HCT116 (cell line): ENCODE results near the gene DBX1. TPM values are rescaled to one million over a fixed set of nuclear protein-coding genes. Genes with fewer than 3 reads are reported as not detected.

ENCODE experiments used
- ATAC-seq: fragments of 200-7000 bp; cut with Tn5 transposase; 2 replicates; pipeline ENCODE4 v1.9.1; 2020; ENCODE audit warnings: mild to moderate bottlenecking, moderate library complexity
- BruUV-seq: library from RNA; stranded (reverse); fragments of 400-500 nt; replicated peaks from 2 replicates; lab custom pipeline; 2021; lab: Mats Ljungman, UMichigan
- CTCF ChIA-PET: fragments of 300-600 bp; sonication (Branson Sonifier 250); formaldehyde crosslinking; loops from one replicate; lab custom pipeline; 2021; ENCODE audit warnings: antibody characterized with exemption; lab: Charles Lee
- POLR2A ChIA-PET: fragments of 300-600, 350-600 bp; sonication (Branson Sonifier 250); formaldehyde crosslinking; loops from one replicate; lab custom pipeline; 2021; ENCODE audit warnings: antibody characterized with exemption; lab: Charles Lee
- RAD21 ChIA-PET, 2 experiments: fragments of 300-600 bp; sonication (Branson Sonifier 250); formaldehyde crosslinking; loops; one replicate each; lab custom pipeline; 2023; ENCODE audit warnings: low total read pairs in 2 of 2; ENCODE audit not compliant: uncharacterized antibody in 2 of 2, unreplicated experiment in 2 of 2, low non-redundant PET in 1 of 2; lab: Charles Lee
- DNase-seq: peaks from one replicate; pipeline ENCODE4 v3.0.0-alpha.2; 2010; ENCODE audit warnings: low read depth, low spot score
- H2AFZ ChIP-seq: fragments of 200-600 bp; shearing (Covaris generic), sonication (generic); 2 replicates; pipeline ENCODE4 v1.6.1; 2017; ENCODE audit warnings: low read depth, mixed run types, mixed read lengths, antibody characterized with exemption, low read length; ENCODE audit not compliant: poor library complexity, severe bottlenecking
- H3K27ac ChIP-seq: 2 replicates; pipeline ENCODE4 v1.5.1; 2012; ENCODE audit warnings: low read depth, low read length
- H3K27me3 ChIP-seq: fragments of 200-600 bp; sonication (generic); 2 replicates; pipeline ENCODE4 v1.6.1; 2016; ENCODE audit warnings: mixed run types, low read length, mixed read lengths; ENCODE audit not compliant: insufficient read depth
- H3K36me3 ChIP-seq, 2 experiments: fragments of 200-500 bp in 1 of 2; fragments of 200-600 bp in 1 of 2; sonication (Bioruptor generic) in 1 of 2; sonication (generic) in 1 of 2; 2 replicates each; pipeline versions ENCODE4 v1.5.1 to v1.6.1; 2014 to 2016; ENCODE audit warnings: low read length in 2 of 2, inconsistent platforms in 1 of 2, mixed read lengths in 1 of 2, mixed run types in 1 of 2; ENCODE audit not compliant: insufficient read depth in 2 of 2, control insufficient read depth in 1 of 2
- H3K4me1 ChIP-seq, 2 experiments: fragments of 200-600 bp in 1 of 2; sonication (generic) in 1 of 2; 2 replicates each; pipeline versions ENCODE4 v1.5.1 to v1.6.1; 2012 to 2017; ENCODE audit warnings: low read length in 2 of 2, inconsistent platforms in 1 of 2, mild to moderate bottlenecking in 1 of 2, mixed read lengths in 1 of 2, mixed run types in 1 of 2, moderate library complexity in 1 of 2; ENCODE audit not compliant: insufficient read depth in 2 of 2, control insufficient read depth in 1 of 2
- H3K4me2 ChIP-seq: fragments of 200-600 bp; sonication (generic); 2 replicates; pipeline ENCODE4 v1.6.1; 2017; ENCODE audit warnings: mixed run types, low read length, mixed read lengths
- H3K4me3 ChIP-seq, 2 experiments: fragments of 200-600 bp in 1 of 2; sonication (generic) in 1 of 2; replicated peaks in 1 of 2; 2 replicates each; pipeline ENCODE4 v1.5.1; 2011 to 2016; ENCODE audit warnings: low read length in 2 of 2, control low read depth in 1 of 2, low read depth in 1 of 2, mild to moderate bottlenecking in 1 of 2, mixed read lengths in 1 of 2, mixed run types in 1 of 2
- H3K79me2 ChIP-seq: fragments of 200-600 bp; sonication (generic); 2 replicates; pipeline ENCODE4 v1.6.1; 2017; ENCODE audit warnings: mild to moderate bottlenecking, mixed run types, low read length, moderate library complexity, mixed read lengths; ENCODE audit not compliant: insufficient read depth
- H3K9ac ChIP-seq: fragments of 200-600 bp; sonication (generic); 2 replicates; pipeline ENCODE4 v1.6.1; 2016; ENCODE audit warnings: low read length, mixed read lengths
- H3K9me2 ChIP-seq: fragments of 200-600 bp; sonication (generic), shearing (Covaris generic); 2 replicates; pipeline ENCODE4 v1.6.1; 2017; ENCODE audit warnings: mixed run types, mild to moderate bottlenecking, moderate library complexity; ENCODE audit not compliant: insufficient read depth
- H3K9me3 ChIP-seq, 2 experiments: fragments of 200-500 bp in 1 of 2; fragments of 200-600 bp in 1 of 2; sonication (Bioruptor generic) in 1 of 2; sonication (generic) in 1 of 2; 2 replicates each; pipeline ENCODE4 v1.6.1; 2014 to 2017; ENCODE audit warnings: low read length in 2 of 2, mixed read lengths in 2 of 2, inconsistent platforms in 1 of 2, low read depth in 1 of 2, mild to moderate bottlenecking in 1 of 2, mixed run types in 1 of 2, moderate library complexity in 1 of 2; ENCODE audit not compliant: control insufficient read depth in 1 of 2, insufficient read depth in 1 of 2
- H4K20me1 ChIP-seq: fragments of 200-600 bp; sonication (generic), shearing (Covaris generic); 2 replicates; pipeline ENCODE4 v1.6.1; 2017; ENCODE audit warnings: mixed run types, mild to moderate bottlenecking, moderate library complexity; ENCODE audit not compliant: insufficient read depth
- ATF3 ChIP-seq: IDR thresholded peaks from 2 replicates; pipeline ENCODE4 v1.6.1; 2012
- CEBPB ChIP-seq: IDR thresholded peaks from 2 replicates; pipeline ENCODE4 v1.6.1; 2012; ENCODE audit warnings: low read depth
- CTCF ChIP-seq, 3 experiments: fragments of 200-600 bp in 1 of 3; sonication (generic) in 1 of 3; IDR thresholded peaks in 2 of 3; conservative IDR thresholded peaks in 1 of 3; 2 replicates each; pipeline ENCODE4 v1.5.1; 2012 to 2017; ENCODE audit warnings: low read depth in 2 of 3, low read length in 2 of 3, antibody characterized with exemption in 1 of 3, borderline replicate concordance in 1 of 3, control low read depth in 1 of 3, mild to moderate bottlenecking in 1 of 3, mixed read lengths in 1 of 3, mixed run types in 1 of 3, moderate library complexity in 1 of 3; ENCODE audit not compliant: insufficient read depth in 1 of 3
- EGR1 ChIP-seq: IDR thresholded peaks from 2 replicates; pipeline ENCODE4 v1.6.1; 2012; ENCODE audit warnings: low read depth
- ELF1 ChIP-seq: IDR thresholded peaks from 2 replicates; pipeline ENCODE4 v1.6.1; 2012; ENCODE audit warnings: low read depth, borderline replicate concordance
- EZH2 ChIP-seq: fragments of 200-600 bp; sonication (generic); IDR thresholded peaks from 2 replicates; pipeline ENCODE4 v1.6.1; 2017; ENCODE audit warnings: antibody characterized with exemption, mixed run types
- FOSL1 ChIP-seq: IDR thresholded peaks from 2 replicates; pipeline ENCODE4 v1.6.1; 2012; ENCODE audit warnings: low read depth
- JUND ChIP-seq: IDR thresholded peaks from 2 replicates; pipeline ENCODE4 v1.6.1; 2012
- MAX ChIP-seq: IDR thresholded peaks from 2 replicates; pipeline ENCODE4 v1.6.1; 2012
- POLR2A ChIP-seq: IDR thresholded peaks from 2 replicates; pipeline ENCODE4 v1.7.0; 2011; ENCODE audit warnings: borderline replicate concordance; ENCODE audit not compliant: insufficient read depth, insufficient read length; ENCODE audit errors: extremely low read depth
- POLR2AphosphoS5 ChIP-seq: IDR thresholded peaks from 2 replicates; pipeline ENCODE4 v1.6.1; 2011; ENCODE audit warnings: mild to moderate bottlenecking, low read depth, low read length, moderate library complexity
- RAD21 ChIP-seq: IDR thresholded peaks from 2 replicates; pipeline ENCODE4 v1.6.1; 2012; ENCODE audit warnings: low read depth, mild to moderate bottlenecking
- REST ChIP-seq: IDR thresholded peaks from 2 replicates; pipeline ENCODE4 v1.6.1; 2012; ENCODE audit warnings: low read depth
- SIN3A ChIP-seq: IDR thresholded peaks from 2 replicates; pipeline ENCODE4 v1.6.1; 2012; ENCODE audit warnings: low read depth
- SP1 ChIP-seq: IDR thresholded peaks from 2 replicates; pipeline ENCODE4 v1.6.1; 2012; ENCODE audit warnings: low read depth
- SRF ChIP-seq: IDR thresholded peaks from 2 replicates; pipeline ENCODE4 v1.6.1; 2012; ENCODE audit warnings: low read depth
- TCF7L2 ChIP-seq: IDR thresholded peaks from 2 replicates; pipeline ENCODE4 v1.7.0; 2011; ENCODE audit warnings: borderline replicate concordance, inconsistent platforms; ENCODE audit not compliant: insufficient read depth, insufficient read length; ENCODE audit errors: extremely low read depth
- ZBTB33 ChIP-seq: IDR thresholded peaks from 2 replicates; pipeline ENCODE4 v1.6.1; 2011; ENCODE audit warnings: mild to moderate bottlenecking, low read length, moderate library complexity; ENCODE audit not compliant: insufficient replicate concordance; ENCODE audit errors: extremely low read depth
- ZFX ChIP-seq: fragments of 450-650 bp; IDR thresholded peaks from 2 replicates; pipeline ENCODE4 v1.6.1; 2017
- intact Hi-C: fragments of 100-400 bp; cut with micrococcal nuclease; formaldehyde crosslinking; loops from 2 replicates; pipeline ENCODE4 v1.10.0; 2022
- total RNA-seq: library from RNA; stranded (reverse); gene quantifications from one replicate; pipeline ENCODE4 v1.2.1, GENCODE V29; 2021; ENCODE audit not compliant: unreplicated experiment

Gene DBX1
- total RNA-seq, 1 experiment from 2014 or later, result not detected

- Histone ChIP-seq H3K9ac (no peak overlapping the region), H3K27me3 (no peaks in the 10 kb centered on the region), H3K79me2 (no peaks in the 10 kb centered on the region), H3K4me3 (no peak overlapping the region), H2AFZ (no peak overlapping the region), H3K4me1 (no peaks in the 10 kb centered on the region), H4K20me1 (no peaks in the 10 kb centered on the region), H3K9me3 (no peaks in the 10 kb centered on the region), H3K9me2 (no peaks in the 10 kb centered on the region), H3K27ac (no peak overlapping the region), H3K36me3 (no peaks in the 10 kb centered on the region)
- ATAC-seq, result no peak
- POLR2A ChIA-PET, result no interaction called here
- no peak for DNase-seq
- RAD21 ChIA-PET, result no interaction called here
- BruUV-seq, result no TSS peak
- TF ChIP-seq REST (no peak), ELF1 (no peak), TCF7L2 (no peak), ZFX (no peak), SIN3A (no peak), SRF (no peak), ATF3 (no peak), RAD21 (no peak), CEBPB (no peak), SP1 (no peak), CTCF (IDR thresholded peaks at IDR 0.05 in 2 of 3, conservative IDR thresholded peaks at IDR 0.05 in 1 of 3; ENCODE audit: borderline replicate concordance in 1 of 3, insufficient read depth in 1 of 3, low read depth in 2 of 3, low read length in 2 of 3) (no peak), POLR2A (no peak), FOSL1 (no peak), EZH2 (no peak), JUND (no peak), MAX (no peak), POLR2AphosphoS5 (no peak), EGR1 (no peak), ZBTB33 (no peak)
- TF ChIP-seq, all 23 proteins: peak for 0
- no peak overlapping the region for H3K4me2 ChIP-seq
- intact Hi-C loops, result loop anchor here (10.0 kb wide), 1 partner anchor 1045 kb away; no protein-coding TSS in a partner anchor
- CTCF ChIA-PET, result no interaction called here
Observed at GRCh38 chr11:20119315-20119714, 41.0 kb downstream of the DBX1 start.
